OCI-LY3 (cell line): ENCODE results near the gene CPTP.

Experiments used
- H2AFZ ChIP-seq: fragments of 200-600, 300-600 bp; shearing (Covaris generic); 2 replicates; pipeline ENCODE4 v1.6.0; 2014; ENCODE audit warnings: antibody characterized with exemption, low read depth, low read length
- H3K27ac ChIP-seq: fragments of 200-600, 300-600 bp; sonication (generic); 2 replicates; pipeline ENCODE4 v1.5.1; 2014; ENCODE audit warnings: mild to moderate bottlenecking, low read length, moderate library complexity, mixed read lengths
- H3K27me3 ChIP-seq: fragments of 200-600, 300-600 bp; sonication (generic); 2 replicates; pipeline ENCODE4 v1.6.1; 2014; ENCODE audit warnings: low read depth, low read length, mixed read lengths
- H3K36me3 ChIP-seq: fragments of 200-600, 300-600 bp; sonication (generic); replicated peaks from 2 replicates; pipeline ENCODE3; 2014; ENCODE audit warnings: low read depth, low read length, mixed read lengths
- H3K4me1 ChIP-seq: fragments of 300-600, 200-600 bp; sonication (generic); 2 replicates; pipeline ENCODE4 v1.6.1; 2014; ENCODE audit warnings: low read length, mixed read lengths
- H3K4me2 ChIP-seq: fragments of 200-600, 300-600 bp; sonication (generic); 2 replicates; pipeline ENCODE4 v1.6.1; 2014; ENCODE audit warnings: low read length, mixed read lengths
- H3K4me3 ChIP-seq: fragments of 300-600, 200-600 bp; sonication (generic); 2 replicates; pipeline ENCODE4 v1.5.1; 2014; ENCODE audit warnings: antibody characterized with exemption, mild to moderate bottlenecking, low read length, moderate library complexity
- H3K79me2 ChIP-seq: fragments of 300-600, 200-600 bp; shearing (Covaris generic); 2 replicates; pipeline ENCODE4 v1.6.1; 2014; ENCODE audit warnings: mild to moderate bottlenecking, low read length, mixed read lengths
- H3K9ac ChIP-seq: fragments of 300-600, 200-600 bp; shearing (Covaris generic); 2 replicates; pipeline ENCODE4 v1.6.0; 2014; ENCODE audit warnings: mild to moderate bottlenecking, low read length, moderate library complexity
- H3K9me3 ChIP-seq: fragments of 200-600, 300-600 bp; shearing (Covaris generic); 2 replicates; pipeline ENCODE4 v1.6.1; 2014; ENCODE audit warnings: low read length, mixed read lengths; ENCODE audit not compliant: insufficient read depth
- H4K20me1 ChIP-seq: fragments of 200-600, 300-600 bp; sonication (generic); 2 replicates; pipeline ENCODE4 v1.6.1; 2016; ENCODE audit warnings: low read length, mixed read lengths; ENCODE audit not compliant: insufficient read depth
- EZH2phosphoT487 ChIP-seq: fragments of 200-600 bp; shearing (Covaris generic); IDR thresholded peaks from 2 replicates; pipeline ENCODE4 v1.6.1; 2018; ENCODE audit warnings: antibody characterized with exemption, mixed run types, low read depth
- TF ChIP-seq, protein P1 (sequence below): fragments of 200-600, 300-600 bp; sonication (generic); IDR thresholded peaks from 2 replicates; pipeline ENCODE4 v1.5.1; 2014; ENCODE audit warnings: antibody characterized with exemption, low read length, low read depth

CPTP gene

DNA sequence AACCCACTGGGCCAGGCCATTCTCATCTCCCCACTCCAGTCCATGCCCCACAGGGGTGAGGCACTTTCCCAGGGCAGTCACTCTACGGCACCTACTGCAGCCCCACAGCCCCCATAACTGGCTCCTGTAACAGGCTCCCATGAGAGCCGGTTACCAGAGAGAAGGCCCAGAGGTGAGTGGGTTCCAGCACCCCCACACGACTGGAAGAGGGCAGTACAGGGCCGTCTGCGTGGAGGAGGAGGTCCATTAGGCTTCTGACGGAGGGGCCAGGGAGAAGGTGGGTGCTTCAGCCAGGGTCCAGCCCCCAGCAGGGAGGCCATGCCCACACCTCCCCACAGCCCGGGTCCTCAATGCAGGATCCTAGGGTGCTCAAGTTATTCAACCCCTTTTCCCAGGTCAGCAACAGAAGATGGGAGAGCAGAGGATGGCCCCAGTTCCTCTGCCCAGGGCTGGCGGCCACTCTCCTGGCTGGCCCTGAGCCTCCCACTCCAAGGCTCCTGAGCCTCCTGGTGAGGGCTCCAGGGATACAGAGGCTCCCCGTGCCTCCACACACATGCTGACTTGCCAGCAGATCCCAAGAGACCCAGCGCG, 18.4 kb upstream of the CPTP start:
- peaks cover 4% of the 10 kb centered on the region for H3K79me2 ChIP-seq
- H3K36me3 ChIP-seq, result peaks cover 2% of the 10 kb centered on the region
- TF ChIP-seq, protein P1, sequence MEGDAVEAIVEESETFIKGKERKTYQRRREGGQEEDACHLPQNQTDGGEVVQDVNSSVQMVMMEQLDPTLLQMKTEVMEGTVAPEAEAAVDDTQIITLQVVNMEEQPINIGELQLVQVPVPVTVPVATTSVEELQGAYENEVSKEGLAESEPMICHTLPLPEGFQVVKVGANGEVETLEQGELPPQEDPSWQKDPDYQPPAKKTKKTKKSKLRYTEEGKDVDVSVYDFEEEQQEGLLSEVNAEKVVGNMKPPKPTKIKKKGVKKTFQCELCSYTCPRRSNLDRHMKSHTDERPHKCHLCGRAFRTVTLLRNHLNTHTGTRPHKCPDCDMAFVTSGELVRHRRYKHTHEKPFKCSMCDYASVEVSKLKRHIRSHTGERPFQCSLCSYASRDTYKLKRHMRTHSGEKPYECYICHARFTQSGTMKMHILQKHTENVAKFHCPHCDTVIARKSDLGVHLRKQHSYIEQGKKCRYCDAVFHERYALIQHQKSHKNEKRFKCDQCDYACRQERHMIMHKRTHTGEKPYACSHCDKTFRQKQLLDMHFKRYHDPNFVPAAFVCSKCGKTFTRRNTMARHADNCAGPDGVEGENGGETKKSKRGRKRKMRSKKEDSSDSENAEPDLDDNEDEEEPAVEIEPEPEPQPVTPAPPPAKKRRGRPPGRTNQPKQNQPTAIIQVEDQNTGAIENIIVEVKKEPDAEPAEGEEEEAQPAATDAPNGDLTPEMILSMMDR, result no peak; the same call in 1 of the 2 replicates
- TF ChIP-seq EZH2phosphoT487, result no peak
- H3K9ac ChIP-seq, result peak overlapping the region; percentile 25; the same call in 1 of the 2 replicates
- peak overlapping the region; percentile 81 for H3K4me3 ChIP-seq
- peaks cover 27% of the 10 kb centered on the region for H3K4me1 ChIP-seq
- H3K27me3 ChIP-seq, result no peaks in the 10 kb centered on the region
- peak overlapping the region; percentile 66 for H3K4me2 ChIP-seq
- H3K9me3 ChIP-seq, result no peaks in the 10 kb centered on the region
- H4K20me1 ChIP-seq, result 0 out of 2 replicates have a peak, but pooled peaks cover 3% of the 10 kb centered on the region
- no peak overlapping the region for H2AFZ ChIP-seq
- H3K27ac ChIP-seq, result no peak overlapping the region

DNA sequence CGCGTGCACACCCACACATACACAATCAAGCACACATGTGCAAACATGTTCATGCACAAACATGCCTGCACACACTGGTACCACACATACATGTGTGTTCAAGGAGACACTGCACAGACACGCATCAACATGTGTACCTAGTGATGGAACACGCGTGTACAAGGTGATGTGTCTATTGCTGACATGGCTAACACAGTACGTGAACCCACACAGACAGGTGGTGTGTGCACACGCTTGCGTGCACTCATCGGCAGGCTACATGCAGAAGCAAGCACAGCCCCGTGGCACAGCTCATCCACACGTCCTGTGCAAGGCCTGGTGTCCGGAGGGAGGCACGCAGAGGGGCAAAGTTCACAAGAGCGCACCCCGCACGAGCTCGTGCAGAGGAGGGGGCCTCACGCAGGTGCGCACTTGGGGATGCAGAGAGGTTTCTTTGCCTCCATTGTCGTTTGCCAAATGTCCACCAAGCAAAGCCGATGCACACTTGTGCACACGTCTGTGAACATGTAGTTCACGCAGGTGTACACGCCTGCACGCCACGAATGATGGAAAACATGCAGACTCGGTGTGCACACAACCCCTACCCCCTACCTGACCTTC, 17.8 kb upstream of the CPTP start:
- no peak for TF ChIP-seq EZH2phosphoT487
- TF ChIP-seq, protein P1, result no peak
- Histone ChIP-seq H3K4me1 (peaks cover 27% of the 10 kb centered on the region), H4K20me1 (0 out of 2 replicates have a peak, but pooled peaks cover 3% of the 10 kb centered on the region), H3K4me2 (peak overlapping the region; percentile 66), H3K36me3 (peaks cover 6% of the 10 kb centered on the region), H3K4me3 (peak overlapping the region; percentile 81), H3K27ac (no peak overlapping the region), H3K27me3 (no peaks in the 10 kb centered on the region), H3K9ac (peak overlapping the region; percentile 58; the same call in 1 of the 2 replicates), H3K79me2 (peaks cover 4% of the 10 kb centered on the region), H3K9me3 (no peaks in the 10 kb centered on the region), H2AFZ (no peak overlapping the region)

DNA sequence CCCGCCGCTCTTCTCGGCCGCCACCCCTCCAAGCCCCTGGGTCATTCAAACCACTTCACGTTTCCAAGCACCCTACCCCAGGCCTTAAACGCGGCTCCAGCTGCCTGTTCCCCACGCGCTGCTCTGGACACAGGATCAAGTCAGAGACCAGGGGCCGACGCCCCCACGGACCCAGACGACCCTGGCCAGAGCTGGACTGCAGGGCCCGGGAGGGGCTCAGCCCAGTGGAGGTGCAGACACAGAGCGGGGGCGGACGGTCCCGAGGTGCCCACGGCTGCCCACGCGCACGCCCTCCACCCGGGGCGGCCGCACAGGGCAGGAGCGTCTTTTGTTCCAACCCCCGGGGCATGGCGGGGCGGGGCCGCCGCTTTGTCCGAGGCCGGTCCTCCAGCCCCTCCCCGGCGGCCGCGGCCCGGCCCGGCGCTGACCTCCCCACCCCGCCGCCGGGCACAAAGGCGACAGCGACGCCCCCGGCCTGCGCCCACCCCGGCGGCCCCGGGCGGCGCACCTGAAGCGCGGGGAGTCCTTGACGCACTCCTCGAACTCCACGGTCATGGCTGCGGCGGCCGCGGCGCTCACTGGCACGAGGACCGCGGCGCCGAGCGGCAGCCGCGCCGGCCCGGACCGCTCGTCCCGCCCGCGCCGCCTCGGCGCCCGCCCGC, 17.2 kb upstream of the CPTP start:
- Histone ChIP-seq H3K27ac (no peak overlapping the region), H3K4me2 (peak overlapping the region; percentile 66), H3K4me3 (peak overlapping the region; percentile 81), H4K20me1 (0 out of 2 replicates have a peak, but pooled peaks cover 3% of the 10 kb centered on the region), H3K9ac (peak overlapping the region; percentile 58), H3K36me3 (peaks cover 7% of the 10 kb centered on the region), H2AFZ (no peak overlapping the region), H3K27me3 (no peaks in the 10 kb centered on the region), H3K4me1 (peaks cover 27% of the 10 kb centered on the region), H3K79me2 (peaks cover 4% of the 10 kb centered on the region), H3K9me3 (no peaks in the 10 kb centered on the region)
- no peak for TF ChIP-seq EZH2phosphoT487
- TF ChIP-seq, protein P1, result no peak
